Vagina (tissue), 2 donors: ENCODE data around the gene DIAPH3.

Experiments
- POLR2A ChIP-seq, 2 donors: fragments of 450-650 bp; IDR thresholded peaks; one replicate each; pipeline ENCODE4 v1.6.1; 2017; ENCODE audit warnings: antibody characterized with exemption in 2 of 2, mild to moderate bottlenecking in 2 of 2, moderate library complexity in 2 of 2
- POLR2AphosphoS5 ChIP-seq, 2 donors: sonication (generic); formaldehyde crosslinking; IDR thresholded peaks; one replicate each; pipeline ENCODE4 v1.9.0; 2017; ENCODE audit warnings: antibody characterized with exemption in 2 of 2, mild to moderate bottlenecking in 2 of 2, low read depth in 1 of 2; ENCODE audit not compliant: insufficient read depth in 1 of 2
- TF ChIP-seq, protein P1 (sequence below), 3 experiments: fragments of 450-650 bp in 2 of 3; fragments of 200-600 bp in 1 of 3; sonication (generic) in 1 of 3; IDR thresholded peaks; one replicate each; pipeline ENCODE4 v1.5.1; 2017 to 2019; ENCODE audit warnings: antibody characterized with exemption in 3 of 3, mild to moderate bottlenecking in 2 of 3, moderate library complexity in 2 of 3

- TF ChIP-seq, protein P1, sequence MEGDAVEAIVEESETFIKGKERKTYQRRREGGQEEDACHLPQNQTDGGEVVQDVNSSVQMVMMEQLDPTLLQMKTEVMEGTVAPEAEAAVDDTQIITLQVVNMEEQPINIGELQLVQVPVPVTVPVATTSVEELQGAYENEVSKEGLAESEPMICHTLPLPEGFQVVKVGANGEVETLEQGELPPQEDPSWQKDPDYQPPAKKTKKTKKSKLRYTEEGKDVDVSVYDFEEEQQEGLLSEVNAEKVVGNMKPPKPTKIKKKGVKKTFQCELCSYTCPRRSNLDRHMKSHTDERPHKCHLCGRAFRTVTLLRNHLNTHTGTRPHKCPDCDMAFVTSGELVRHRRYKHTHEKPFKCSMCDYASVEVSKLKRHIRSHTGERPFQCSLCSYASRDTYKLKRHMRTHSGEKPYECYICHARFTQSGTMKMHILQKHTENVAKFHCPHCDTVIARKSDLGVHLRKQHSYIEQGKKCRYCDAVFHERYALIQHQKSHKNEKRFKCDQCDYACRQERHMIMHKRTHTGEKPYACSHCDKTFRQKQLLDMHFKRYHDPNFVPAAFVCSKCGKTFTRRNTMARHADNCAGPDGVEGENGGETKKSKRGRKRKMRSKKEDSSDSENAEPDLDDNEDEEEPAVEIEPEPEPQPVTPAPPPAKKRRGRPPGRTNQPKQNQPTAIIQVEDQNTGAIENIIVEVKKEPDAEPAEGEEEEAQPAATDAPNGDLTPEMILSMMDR (IDR thresholded peaks at IDR 0.05) = no peak
- TF ChIP-seq POLR2A (IDR thresholded peaks at IDR 0.05) = no peak
- no peak for TF ChIP-seq POLR2AphosphoS5 (IDR thresholded peaks at IDR 0.05; ENCODE audit: insufficient read depth in 1 of 2, low read depth in 1 of 2)
Measured at GRCh38 chr13:59991395-59991794, 172.3 kb downstream of the DIAPH3 start.
